ENCODE results near the gene FRMD8. TPM values are rescaled to one million over a fixed set of nuclear protein-coding genes. Genes with fewer than 3 reads are reported as not detected.

Gene FRMD8
- total RNA-seq, 1 experiment from 2014 or later, result 68.3 TPM

GRCh38 chr11:65431451-65432099 lies 45.1 kb downstream of the FRMD8 start:
- no peak overlapping the region for H3K4me3 ChIP-seq (ENCODE audit: low read length)
- intact Hi-C loops (cut with micrococcal nuclease), result loop anchor here (5.0 kb wide), 1 partner anchor 76 kb away; no protein-coding TSS in a partner anchor

GRCh38 chr11:65432100-65432650 lies 45.7 kb downstream of the FRMD8 start:
- Histone ChIP-seq H4K20me1 (ENCODE audit: low read length) (peaks cover 47% of the 10 kb centered on the region), H3K27ac (ENCODE audit: low read length) (no peak overlapping the region)
- intact Hi-C loops (cut with micrococcal nuclease), result loop anchor here (5.0 kb wide), 1 partner anchor 75 kb away; no protein-coding TSS in a partner anchor

More at GRCh38 chr11:65431451-65432099, 45.1 kb downstream of the FRMD8 start:
- peaks cover 8% of the 10 kb centered on the region for H3K4me1 ChIP-seq (ENCODE audit: insufficient read depth, low read length)
- H4K20me1 ChIP-seq (ENCODE audit: low read length), result peaks cover 53% of the 10 kb centered on the region
- H3F3A ChIP-seq (ENCODE audit: low read length, unreplicated experiment), result peaks cover 76% of the 10 kb centered on the region
- POLR2A ChIA-PET (ENCODE audit: unreplicated experiment), result no interaction called here
- no peak for TF ChIP-seq EZH2phosphoT487 (IDR thresholded peaks at IDR 0.05; ENCODE audit: borderline replicate concordance, low read length)
- no peak for TF ChIP-seq EZH2 (IDR thresholded peaks at IDR 0.05; ENCODE audit: low read length, unreplicated experiment)
- TF ChIP-seq CTCF (conservative IDR thresholded peaks at IDR 0.05; ENCODE audit: low read depth, low read length), result no peak
- no peak overlapping the region for H3K27ac ChIP-seq (ENCODE audit: low read length)
- H3K79me2 ChIP-seq (ENCODE audit: low read length), result peaks cover 76% of the 10 kb centered on the region
- ATAC-seq, result no peak
- no TSS peak for BruUV-seq (replicated peaks)
- H3K36me3 ChIP-seq (ENCODE audit: low read depth, low read length), result peaks cover 19% of the 10 kb centered on the region; the same call in 1 of the 2 replicates
- no peak overlapping the region for H2AFZ ChIP-seq (ENCODE audit: low read length)
- DNase-seq, result no peak
- no peaks in the 10 kb centered on the region for H3K9me3 ChIP-seq (ENCODE audit: low read length)
- no peak overlapping the region for H3K4me2 ChIP-seq (ENCODE audit: low read length)
- no peak overlapping the region for H3K9ac ChIP-seq (ENCODE audit: low read length)
- no peaks in the 10 kb centered on the region for H3K27me3 ChIP-seq (ENCODE audit: low read length)
- no peaks in the 10 kb centered on the region for H3K9me2 ChIP-seq (replicated peaks; ENCODE audit: low read length)
- CTCF ChIA-PET, result interaction anchor here (1.0 kb wide), 1 partner anchor 80 kb away, joined by 4 read pairs; no protein-coding TSS in a partner anchor

More at GRCh38 chr11:65432100-65432650, 45.7 kb downstream of the FRMD8 start:
- H3F3A ChIP-seq (ENCODE audit: low read length, unreplicated experiment), result peaks cover 70% of the 10 kb centered on the region
- CTCF ChIA-PET, result interaction anchor here (0.6 to 1.0 kb wide), 4 partner anchors 13 to 79 kb away, joined by 3 to 6 read pairs (median 4); no protein-coding TSS in a partner anchor
- no peaks in the 10 kb centered on the region for H3K27me3 ChIP-seq (ENCODE audit: low read length)
- TF ChIP-seq CTCF (conservative IDR thresholded peaks at IDR 0.05; ENCODE audit: low read depth, low read length) (no peak), EZH2phosphoT487 (IDR thresholded peaks at IDR 0.05; ENCODE audit: borderline replicate concordance, low read length) (no peak), EZH2 (IDR thresholded peaks at IDR 0.05; ENCODE audit: low read length, unreplicated experiment) (no peak)
- H3K79me2 ChIP-seq (ENCODE audit: low read length), result peaks cover 70% of the 10 kb centered on the region
- H3K36me3 ChIP-seq (ENCODE audit: low read depth, low read length), result peaks cover 22% of the 10 kb centered on the region; the same call in 1 of the 2 replicates
- H3K9me2 ChIP-seq (replicated peaks; ENCODE audit: low read length), result no peaks in the 10 kb centered on the region
- POLR2A ChIA-PET (ENCODE audit: unreplicated experiment), result interaction anchor here (0.6 kb wide), 3 partner anchors 11 to 41 kb away, joined by 5 read pairs; no protein-coding TSS in a partner anchor
- no TSS peak for BruUV-seq (replicated peaks)
- no peaks in the 10 kb centered on the region for H3K9me3 ChIP-seq (ENCODE audit: low read length)
- ATAC-seq (no peak), DNase-seq (no peak)
- H3K4me2 ChIP-seq (ENCODE audit: low read length), result no peak overlapping the region
- no peak overlapping the region for H2AFZ ChIP-seq (ENCODE audit: low read length)
- H3K4me3 ChIP-seq (ENCODE audit: low read length), result no peak overlapping the region
- no peak overlapping the region for H3K9ac ChIP-seq (ENCODE audit: low read length)
- H3K4me1 ChIP-seq (ENCODE audit: insufficient read depth, low read length), result peaks cover 4% of the 10 kb centered on the region; the same call in 1 of the 2 replicates
